DMS79 treated with DMSO at 0.1 percent for 48 hours (cell line): Measurements from ENCODE around the gene TMEM151B.

Experiments used
- DNase-seq: peaks from one replicate; lab custom pipeline; 2025; lab: John Stamatoyannopoulos, UW

TMEM151B gene

DNA sequence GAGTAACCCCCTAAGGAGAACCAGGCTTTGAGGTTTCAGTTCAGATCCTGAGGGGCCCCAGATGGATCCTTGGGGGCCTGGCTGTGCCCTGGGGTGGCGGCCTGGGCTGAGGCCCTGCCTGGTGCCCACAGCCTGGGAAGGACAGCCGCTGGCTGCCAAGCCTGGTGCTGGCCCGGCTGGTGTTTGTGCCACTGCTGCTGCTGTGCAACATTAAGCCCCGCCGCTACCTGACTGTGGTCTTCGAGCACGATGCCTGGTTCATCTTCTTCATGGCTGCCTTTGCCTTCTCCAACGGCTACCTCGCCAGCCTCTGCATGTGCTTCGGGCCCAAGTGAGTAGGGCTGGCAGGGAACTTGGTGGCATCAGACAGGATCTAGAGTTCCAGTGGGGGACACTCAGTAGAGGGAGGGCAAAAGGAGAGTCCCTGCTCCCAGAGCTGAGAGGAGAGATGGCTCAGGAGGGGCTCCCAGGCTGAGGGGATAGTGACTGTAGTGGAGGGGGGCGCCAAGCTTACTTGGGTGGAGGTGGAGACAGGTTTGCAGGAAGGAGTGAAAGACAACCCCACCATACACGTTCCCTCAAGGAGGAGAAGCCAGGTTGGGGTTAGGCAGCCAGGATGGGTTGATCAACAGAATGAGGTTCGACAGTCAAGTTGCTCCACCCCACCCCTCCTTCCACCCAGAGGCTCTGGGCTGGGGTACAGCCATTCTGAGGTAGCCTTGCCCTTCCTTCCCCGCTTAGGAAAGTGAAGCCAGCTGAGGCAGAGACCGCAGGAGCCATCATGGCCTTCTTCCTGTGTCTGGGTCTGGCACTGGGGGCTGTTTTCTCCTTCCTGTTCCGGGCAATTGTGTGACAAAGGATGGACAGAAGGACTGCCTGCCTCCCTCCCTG lies 37.3 kb upstream of the TMEM151B start:
- no peak for DNase-seq

DNA sequence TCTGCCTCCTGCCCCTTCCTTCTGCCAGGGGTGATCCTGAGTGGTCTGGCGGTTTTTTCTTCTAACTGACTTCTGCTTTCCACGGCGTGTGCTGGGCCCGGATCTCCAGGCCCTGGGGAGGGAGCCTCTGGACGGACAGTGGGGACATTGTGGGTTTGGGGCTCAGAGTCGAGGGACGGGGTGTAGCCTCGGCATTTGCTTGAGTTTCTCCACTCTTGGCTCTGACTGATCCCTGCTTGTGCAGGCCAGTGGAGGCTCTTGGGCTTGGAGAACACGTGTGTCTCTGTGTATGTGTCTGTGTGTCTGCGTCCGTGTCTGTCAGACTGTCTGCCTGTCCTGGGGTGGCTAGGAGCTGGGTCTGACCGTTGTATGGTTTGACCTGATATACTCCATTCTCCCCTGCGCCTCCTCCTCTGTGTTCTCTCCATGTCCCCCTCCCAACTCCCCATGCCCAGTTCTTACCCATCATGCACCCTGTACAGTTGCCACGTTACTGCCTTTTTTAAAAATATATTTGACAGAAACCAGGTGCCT lies 36.6 kb upstream of the TMEM151B start:
- no peak for DNase-seq

DNA sequence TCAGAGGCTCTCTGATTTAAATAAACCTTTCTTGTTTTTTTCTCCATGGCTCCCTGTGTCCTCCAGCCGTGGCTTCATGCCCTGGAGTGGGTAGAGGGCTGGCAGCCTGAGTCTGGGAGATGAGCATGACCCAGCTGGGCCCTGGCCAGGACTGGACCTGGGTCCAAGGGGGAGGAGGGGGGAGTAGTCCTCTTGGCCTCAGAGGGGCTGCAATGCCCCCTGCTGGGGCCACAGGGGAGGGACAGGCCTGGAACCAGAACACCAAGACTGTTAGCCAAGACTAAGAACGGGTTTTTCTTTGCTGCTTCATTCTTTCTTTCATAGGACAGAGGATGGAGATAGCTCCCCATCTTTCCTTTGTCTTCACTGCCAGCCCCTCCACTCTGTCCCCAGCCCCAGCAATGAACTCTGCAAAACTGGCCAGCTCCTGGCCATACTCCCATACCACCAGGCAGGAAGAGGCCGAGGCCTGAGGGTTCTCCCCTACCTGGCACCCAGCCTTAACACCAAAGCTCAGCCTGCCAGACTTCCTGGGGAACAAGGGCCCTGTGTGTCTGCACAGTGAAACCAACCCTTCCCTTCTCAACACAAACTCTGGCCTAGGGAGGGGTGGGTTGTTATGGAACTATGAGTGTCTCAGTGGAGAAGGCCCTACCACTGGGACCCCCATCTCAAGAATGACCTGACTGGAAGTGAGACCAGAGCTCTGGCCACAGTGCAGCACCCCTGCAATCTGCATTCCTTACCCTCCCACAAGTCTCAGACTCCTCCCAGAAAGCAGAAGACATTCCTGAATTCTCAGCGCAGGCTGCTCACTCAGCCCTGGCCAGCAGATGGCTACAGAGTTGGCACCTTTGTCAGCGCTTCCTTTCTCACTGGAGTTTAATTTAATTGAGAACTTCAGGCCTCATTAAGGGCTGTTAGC lies 35.9 kb upstream of the TMEM151B start:
- no peak for DNase-seq

DNA sequence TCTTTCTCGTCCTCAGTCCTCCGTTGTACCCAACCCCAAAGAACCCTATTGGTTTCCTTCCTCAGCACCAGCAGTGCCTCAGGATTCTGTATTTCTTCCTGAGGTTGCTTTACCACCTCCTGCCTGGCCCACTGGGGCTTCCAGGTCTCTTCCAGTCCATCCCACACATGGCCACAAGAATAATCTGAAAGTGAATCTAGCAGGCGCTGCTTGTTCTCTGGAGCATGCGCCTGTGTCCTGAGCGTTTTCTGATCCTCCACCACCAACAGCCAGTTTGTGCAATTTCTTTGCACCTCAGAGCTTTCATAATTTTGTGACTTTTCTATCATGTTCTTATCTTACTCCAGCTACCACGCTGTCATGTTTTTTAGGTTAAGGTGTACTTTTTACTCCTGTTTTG lies 35.0 kb upstream of the TMEM151B start:
- no peak for DNase-seq

DNA sequence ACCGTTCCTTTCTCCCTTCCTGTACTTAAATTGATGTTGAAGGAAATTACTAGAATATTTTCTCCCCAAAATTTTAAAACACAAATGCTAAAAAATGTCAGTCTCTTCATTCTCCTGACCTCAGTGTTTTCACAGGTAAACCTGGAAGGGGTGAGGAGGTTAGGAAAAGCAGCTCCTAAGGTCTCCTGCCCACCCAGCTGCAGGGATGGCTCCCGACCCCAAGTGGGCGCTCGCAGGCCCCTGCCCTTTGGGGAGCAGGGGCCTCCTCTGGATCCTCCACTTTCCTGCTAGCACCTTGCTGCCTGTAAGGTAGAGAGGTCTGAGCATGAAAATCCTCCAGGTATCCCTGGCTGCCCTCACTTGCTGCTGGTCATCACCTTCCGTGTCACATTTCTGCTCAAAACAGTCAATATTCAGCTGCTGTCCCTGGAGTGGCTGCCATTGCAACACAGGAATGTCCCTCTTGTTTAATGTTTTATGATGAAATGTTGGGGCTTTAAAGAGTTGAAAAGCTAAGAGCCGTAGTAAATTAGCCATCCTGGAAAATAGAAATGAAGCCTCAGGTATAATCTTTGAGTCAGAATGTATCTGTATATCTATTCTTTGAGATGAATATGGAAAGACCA lies 34.2 kb upstream of the TMEM151B start:
- DNase-seq, result no peak

DNA sequence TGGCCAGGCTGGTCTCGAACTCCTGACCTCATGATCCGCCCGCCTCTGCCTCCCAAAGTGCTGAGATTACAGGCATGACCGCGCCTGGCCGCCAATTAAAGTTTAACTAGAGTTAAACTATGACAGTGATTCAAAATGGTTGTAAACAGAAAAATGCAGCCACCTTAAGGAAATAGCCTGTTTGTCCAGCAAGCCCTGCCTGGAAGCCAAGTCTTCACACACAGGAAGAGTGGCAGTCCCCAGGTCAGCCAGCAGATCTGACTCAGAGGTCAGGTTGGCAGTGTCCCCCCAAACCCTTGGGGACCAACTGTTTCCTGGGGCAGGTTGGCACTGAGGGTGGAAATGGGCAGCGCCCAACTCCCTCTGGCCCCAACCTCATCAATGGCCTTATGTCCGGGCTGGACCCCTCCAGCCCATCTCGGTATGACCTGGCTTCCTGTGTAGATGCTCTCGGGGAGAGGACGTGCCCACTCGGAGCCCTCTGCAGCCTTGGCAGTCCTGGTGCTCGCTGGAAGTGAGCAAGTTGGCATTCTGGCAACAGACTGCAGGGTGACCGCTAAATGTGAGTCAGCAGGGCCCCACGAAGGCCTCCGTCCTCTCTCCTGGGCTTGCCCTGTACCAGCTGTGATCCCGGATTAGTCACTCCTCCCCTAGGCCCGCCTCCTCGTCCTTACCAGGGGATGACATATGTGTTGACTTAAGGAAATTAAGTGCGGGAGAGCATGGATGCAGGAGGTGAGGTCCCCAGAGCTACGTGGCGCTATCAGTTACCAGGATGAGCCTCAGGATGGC lies 33.0 kb upstream of the TMEM151B start:
- DNase-seq, result peak; percentile 76

DNA sequence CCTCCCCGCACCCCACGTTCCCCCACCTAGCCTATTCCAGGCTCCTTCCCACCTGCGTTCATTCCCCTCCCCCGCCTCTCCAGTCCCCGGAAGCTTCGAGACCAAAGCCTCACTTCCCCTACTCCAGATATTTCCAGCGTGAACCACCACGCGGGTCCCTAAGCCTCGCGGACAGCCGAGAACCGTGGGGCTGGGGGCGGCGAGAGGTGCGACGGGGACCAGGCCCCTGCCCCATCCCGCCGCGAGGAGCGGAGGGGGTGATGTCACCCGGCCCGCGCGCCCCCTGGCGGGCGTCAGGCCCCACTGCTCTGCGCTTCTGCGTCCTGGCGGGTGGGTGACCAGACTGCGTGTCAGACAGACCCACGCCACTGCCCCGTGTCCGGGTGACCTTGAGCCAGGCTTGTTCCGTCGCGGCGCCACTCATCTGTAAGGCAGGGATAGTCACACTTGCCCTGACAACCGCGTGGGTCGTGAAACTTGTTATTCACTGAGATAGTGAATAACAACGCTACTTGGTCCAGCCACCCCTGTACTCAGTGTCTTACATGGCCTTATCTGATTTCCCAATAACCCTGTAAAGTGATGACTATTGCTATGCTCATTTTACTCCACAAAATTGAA lies 32.3 kb upstream of the TMEM151B start:
- peak; percentile 46 for DNase-seq

DNA sequence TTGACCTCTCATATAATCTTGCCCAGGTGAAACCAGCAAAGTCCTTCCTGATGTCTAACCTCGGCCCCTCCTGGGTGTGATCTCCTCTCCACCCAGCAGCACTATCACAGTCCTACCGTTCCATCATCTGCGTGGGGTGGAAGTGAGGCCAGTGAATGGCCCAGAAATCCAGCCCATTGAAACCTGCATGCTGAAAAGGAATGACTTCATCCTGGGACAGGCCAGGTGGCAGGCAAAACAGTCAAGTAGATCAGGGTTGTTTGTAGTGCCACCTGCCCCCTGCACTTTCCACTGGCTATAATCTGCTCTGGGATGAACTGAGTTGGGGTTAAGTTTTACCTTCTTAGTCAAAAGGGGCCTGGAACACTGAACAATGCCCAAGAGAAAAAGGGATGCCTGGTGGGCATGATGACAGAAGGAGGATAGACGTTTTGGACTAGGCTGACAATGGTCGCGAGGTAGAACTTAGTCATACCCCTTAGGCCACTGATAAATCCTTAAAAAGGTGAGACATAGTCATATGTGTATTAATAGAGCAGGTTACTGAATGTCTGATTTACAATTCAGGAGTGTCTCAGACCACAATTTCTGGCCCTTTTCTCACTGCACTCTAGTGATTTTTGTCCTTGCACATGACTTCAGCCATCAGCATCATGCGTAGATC lies 31.4 kb upstream of the TMEM151B start:
- no peak for DNase-seq

DNA sequence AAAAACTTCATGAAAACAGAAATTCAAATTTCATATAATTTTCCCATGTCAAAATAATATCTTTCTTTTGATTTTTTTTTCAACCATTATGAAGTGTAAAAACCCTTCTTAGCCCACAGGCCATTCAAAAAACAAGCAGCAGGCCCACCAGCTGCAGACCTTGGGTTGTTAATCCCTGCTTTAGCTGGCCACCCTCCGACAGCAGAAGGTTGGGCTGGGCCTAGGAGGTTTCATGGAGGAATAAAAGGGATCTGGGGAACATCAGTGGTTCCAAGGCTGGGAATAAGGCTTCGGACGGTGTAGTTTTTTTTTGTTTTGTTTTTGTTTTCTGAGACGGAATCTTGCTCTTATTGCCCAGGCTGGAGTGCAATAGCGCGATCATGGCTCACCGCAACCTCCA lies 26.9 kb upstream of the TMEM151B start:
- no peak for DNase-seq

DNA sequence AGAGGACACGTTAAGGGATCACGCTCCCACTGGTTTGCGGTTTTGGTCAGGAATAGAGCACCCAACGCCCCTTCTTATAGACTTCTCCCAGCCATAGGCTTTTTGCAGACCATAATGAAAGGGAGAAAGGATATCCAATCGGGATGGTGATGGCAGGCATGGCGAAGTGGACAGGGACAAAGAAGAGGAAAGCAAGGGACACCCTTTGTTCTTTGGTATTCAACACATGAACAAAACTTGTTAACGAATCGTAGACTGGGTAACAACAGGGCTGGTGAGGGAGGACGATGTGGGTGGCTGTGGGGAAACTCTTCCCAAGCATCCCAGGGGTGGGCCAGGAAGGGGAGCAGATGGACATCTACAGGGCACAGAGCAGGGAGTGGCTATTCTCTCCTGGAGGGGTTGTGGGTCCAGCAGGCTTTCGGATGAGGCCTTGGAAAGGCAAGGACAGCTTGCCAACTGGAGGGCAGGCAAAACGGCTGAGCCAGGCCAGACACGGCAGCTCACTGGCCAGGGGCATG lies 24.8 kb upstream of the TMEM151B start:
- no peak for DNase-seq

DNA sequence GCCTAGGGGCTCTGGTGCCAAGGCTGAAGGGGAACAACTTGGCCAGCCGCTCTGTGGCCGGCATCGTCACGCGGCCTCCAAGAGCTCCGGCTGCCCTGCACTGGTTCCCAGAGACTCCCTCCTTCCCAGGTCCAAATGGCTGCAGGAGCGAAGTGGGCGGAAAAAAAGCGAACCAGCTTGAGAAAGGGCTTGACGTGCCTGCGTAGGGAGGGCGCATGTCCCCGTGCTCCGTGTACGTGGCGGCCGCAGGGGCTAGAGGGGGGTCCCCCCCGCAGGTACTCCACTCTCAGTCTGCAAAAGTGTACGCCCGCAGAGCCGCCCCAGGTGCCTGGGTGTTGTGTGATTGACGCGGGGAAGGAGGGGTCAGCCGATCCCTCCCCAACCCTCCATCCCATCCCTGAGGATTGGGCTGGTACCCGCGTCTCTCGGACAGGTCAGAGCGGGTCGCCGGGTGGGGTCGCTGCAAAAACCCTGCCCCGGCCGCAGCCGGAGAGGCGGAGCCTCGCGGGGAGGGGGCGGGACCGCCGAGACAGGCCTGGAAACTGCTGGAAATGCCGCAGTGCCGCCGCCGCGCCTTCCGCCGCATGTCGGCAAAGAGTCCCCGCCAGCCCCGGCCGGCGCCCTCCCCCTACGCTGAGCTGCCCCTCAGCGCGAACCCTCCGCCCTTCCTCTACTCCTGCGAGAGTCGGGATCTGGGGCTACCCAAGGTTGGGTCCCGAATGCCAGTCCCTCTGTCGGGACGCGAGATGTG lies 24.2 kb upstream of the TMEM151B start:
- DNase-seq, result peak; percentile 88

DNA sequence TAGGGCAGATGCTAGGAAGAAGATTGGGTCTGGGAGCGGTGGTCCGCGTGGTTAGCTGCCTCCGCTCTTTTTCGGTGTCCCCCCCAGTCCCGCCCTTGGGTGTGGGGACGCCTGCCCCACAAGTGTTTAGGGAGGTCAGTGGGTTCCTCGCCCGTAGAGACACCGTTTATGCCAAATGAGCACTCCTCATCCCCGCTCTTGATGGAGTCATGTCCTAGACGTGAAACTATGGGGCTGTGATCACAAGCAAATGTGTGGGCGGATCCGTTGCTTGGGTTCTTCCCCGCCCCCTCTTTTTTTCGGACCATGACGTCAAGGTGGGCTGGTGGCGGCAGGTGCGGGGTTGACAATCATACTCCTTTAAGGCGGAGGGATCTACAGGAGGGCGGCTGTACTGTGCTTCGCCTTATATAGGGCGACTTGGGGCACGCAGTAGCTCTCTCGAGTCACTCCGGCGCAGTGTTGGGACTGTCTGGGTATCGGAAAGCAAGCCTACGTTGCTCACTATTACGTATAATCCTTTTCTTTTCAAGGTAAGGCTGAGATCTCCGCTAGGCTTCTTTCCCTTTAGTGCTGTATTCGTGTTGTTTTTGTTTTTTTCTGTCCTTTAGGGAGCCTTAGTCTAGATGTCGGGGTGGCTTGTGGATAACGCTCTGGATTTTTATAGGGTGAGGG lies 23.4 kb upstream of the TMEM151B start, which contains the start of gene HSP90AB1:
Gene HSP90AB1 (plus strand): TSS at position 439 of the 675 bp plus-strand sequence. CDS start 1,529 bp downstream, outside the sequence.
- peak; percentile 97 for DNase-seq

DNA sequence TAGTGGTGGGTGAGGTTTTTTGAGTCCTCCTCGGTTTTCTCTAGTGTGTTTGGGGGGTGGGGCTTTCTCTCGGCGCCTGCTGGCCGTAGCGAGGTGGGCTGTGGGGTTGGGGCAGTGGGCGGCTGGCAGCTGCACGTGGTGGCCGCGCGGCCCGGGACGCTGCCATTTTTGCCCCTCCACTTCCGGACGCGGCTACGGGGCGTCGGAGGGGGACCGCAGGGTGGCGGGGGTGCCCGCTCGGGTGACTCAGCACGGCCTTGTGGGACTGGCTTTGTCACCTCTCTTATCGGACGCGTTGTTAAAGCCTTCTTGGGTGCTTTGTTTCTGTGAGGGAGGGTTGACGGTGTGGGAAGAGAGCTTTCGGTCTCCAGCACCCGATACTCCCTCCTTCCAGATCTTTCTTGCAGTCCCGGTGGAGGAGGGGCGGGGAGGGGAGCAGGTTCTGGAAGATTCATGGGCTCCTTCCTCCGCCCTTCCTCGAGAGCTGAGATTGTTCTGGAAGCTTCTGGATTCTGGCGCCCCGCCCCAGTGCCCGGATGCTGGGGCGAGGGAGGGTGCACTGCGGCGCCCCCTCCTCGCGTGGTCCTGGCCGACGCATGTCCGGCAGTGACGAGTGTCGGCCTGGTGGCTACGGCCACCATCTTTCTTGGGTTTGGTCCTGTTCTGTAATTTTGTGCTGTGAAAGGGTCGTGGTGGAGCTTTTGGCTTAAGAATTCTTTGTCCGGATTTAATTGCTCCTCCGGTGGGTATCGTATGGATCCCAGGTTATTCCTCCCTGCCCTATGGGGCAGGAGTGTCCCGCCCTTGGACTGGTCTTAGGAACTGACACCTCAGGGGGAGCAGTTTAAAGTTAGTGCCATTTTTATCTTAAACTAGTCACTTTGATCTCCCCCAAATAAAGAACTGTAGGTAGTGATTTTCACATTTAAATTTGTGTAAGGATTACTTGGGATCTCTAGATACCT lies 22.6 kb upstream of the TMEM151B start:
- DNase-seq, result no peak

DNA sequence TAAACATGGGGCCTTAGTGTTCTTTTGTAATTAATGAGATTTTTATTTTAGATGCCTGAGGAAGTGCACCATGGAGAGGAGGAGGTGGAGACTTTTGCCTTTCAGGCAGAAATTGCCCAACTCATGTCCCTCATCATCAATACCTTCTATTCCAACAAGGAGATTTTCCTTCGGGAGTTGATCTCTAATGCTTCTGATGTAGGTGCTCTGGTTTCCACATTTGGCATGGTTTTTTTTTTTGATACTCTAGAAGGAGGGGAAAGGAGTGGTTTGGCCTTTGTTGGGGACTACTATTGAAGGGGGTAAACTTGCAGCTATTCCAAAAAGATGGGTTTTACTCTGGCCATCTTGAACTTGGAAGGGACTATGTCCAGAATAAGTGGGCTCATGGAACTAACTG lies 21.7 kb upstream of the TMEM151B start:
- no peak for DNase-seq

DNA sequence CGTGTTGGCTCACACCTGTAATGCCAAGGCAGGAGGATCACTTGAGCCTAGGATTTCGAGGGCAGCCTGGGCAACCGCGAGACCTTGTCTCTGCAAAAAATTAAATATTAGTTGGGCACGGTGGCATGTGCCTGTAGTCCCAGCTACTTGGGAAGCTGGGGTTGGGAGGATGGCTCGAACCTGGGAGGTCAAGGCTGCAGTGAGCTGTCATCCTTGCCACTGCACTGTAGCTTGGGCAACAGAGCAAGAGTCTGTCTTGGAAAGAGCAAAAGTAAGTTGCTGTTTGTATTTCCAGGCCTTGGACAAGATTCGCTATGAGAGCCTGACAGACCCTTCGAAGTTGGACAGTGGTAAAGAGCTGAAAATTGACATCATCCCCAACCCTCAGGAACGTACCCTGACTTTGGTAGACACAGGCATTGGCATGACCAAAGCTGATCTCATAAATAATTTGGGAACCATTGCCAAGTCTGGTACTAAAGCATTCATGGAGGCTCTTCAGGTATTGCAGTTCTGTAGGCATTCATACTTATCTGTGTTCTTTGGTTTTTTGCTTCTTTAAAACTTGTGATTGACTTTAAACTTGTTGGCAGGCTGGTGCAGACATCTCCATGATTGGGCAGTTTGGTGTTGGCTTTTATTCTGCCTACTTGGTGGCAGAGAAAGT lies 21.0 kb upstream of the TMEM151B start:
- no peak for DNase-seq

DNA sequence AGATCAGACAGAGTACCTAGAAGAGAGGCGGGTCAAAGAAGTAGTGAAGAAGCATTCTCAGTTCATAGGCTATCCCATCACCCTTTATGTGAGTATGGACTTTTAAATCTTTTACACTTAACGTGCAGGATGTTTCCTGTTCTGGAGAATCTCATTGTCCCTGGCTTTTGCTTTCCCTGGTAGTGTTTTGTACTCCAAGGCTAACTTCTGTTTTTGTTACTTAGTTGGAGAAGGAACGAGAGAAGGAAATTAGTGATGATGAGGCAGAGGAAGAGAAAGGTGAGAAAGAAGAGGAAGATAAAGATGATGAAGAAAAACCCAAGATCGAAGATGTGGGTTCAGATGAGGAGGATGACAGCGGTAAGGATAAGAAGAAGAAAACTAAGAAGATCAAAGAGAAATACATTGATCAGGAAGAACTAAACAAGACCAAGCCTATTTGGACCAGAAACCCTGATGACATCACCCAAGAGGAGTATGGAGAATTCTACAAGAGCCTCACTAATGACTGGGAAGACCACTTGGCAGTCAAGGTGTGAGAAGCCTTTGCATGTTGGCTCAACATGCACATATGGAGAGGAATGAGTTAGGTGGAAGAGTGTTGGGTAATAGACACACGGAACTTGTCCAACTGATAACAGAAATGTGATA lies 20.1 kb upstream of the TMEM151B start:
- no peak for DNase-seq
